ENCODE measurements around the gene FCRLA.
"Not testable (repeated sequence)": the region's sequence is repeated elsewhere in the genome, so short reads cannot be mapped to it uniquely, and the experiment has no call there.

The FCRLA gene

DNA sequence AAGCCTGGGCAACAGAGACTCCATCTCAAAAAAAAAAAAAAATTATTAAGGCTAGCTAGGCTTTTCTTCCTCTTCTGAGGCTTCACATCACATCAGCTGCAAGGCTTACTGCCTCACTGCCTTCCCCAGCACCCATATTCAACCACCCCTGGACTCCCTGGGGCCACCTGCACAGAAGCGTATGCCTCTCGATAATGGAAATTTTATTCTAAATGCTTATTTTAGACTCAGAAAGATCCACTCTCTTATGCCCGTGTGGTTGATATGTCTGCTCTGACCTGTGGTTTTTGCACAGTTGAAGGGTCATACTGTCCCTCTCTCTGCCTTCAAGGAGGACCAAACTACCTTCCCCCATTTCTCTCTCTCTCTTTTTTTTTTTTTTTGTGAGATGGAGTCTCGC, 1.5 kb upstream of the FCRLA start:
- DNase-seq (ENCODE audit: low read depth in 2 of 2): no peak

DNA sequence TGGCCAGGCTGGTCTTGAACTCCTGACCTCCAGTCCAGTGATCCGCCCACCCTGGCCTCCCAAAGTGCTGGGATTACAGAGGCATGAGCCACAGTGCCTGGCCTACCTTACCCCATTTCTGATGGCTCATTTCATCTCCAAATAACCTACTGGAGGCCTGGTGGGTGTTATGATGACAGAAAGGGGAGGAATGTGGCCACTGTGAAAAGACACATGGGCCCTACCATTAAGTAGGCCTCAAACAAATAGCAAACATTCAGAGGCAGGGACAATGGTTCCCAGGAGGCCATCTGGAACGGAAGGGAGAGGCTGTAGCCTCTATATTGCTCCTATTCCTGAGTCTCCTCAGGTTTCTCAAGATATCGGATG, 932 bp upstream of the FCRLA start:
- DNase-seq (ENCODE audit: low read depth in 2 of 2): no peak

DNA sequence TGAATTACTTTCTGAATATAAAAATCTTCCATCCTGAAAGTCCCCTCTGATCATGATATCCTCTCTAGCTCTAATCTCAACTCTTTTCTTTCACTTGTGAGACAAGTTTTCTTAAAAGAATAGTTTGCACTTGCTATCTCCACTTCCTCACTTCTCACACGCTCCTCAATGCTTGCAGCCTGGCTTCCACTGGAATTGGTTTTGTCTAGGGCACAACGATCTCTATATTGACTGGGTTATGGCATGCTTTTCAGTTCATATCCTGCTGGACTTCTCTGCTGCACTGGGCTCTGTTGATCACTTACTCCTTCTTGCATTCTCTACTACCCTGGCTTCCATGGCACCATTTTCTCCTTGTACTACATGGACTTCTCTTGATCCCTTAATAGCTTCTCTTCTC, 474 bp downstream of the FCRLA start:
- DNase-seq (ENCODE audit: low read depth in 2 of 2): no peak

DNA sequence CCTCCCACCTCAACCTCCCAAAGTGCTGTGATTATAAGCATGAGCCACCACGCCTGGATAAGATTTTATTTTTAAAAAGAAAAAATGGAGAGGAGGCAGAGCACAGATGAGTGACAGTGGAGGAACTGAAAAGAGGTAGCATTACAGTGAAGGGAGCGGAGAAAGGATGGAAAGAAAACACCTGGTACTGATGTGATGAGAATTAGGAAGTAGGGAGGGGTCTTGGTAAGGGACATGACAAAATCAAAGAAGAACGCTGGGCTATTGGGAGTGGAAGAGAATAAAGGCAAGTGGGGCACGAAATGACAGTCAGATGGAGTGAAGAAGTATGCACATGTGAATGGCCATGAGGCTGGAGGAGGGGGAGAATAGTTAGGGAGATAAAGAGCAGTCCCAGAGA, 2.3 kb downstream of the FCRLA start:
- no peak for DNase-seq (ENCODE audit: low read depth in 2 of 2)

DNA sequence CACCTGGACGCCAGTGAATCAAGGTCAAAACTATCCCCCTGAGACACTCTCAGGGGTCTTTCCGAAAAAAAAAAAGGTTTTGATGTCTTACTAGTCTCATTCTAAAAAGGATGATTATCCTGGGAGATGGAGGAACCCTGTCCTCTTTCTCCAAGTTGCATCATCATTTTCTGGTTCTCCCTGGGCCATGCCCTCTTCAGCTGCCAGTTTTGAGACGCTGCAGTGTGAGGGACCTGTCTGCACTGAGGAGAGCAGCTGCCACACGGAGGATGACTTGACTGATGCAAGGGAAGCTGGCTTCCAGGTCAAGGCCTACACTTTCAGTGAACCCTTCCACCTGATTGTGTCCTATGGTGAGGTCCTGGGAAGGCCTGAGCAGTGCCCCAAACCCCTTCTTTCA, 3.5 kb downstream of the FCRLA start:
- no peak for DNase-seq (ENCODE audit: low read depth in 2 of 2)

DNA sequence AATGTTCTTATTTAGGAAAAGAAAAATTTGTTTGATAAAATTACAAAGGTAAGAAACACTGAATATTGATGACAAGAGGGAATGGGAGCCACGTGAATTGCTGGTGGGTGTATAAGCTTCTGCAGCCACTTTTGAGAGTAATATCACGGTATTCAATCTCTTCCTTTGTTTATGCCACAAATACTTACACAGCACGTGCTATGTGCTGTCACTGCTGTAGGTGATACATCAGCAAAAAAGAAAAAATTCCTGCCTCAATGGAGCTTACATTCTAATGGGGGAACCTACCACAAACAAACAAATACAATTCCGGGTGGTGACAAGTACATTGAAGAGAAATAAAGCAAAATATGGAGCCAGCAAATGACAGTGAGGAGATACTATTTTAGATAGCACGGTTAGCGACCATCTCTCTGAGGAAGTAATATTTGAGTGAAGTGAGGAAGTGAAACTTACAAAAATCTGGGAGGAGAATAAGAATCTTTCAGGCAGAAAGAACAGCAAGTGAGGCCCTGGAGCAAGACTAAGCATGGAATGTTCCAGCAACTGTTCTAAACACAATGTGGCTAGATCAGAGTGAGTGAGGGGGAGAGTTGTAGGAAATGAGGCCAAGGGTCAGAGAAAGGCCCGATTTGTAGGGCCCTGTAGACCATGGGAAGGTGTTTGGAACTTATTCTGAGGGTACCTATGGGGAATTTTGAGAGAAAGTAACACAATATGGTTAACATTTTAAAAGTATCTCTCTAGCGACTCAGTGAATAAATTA, 11.7 kb downstream of the FCRLA start:
- no peak for DNase-seq (ENCODE audit: low read depth in 2 of 2)

DNA sequence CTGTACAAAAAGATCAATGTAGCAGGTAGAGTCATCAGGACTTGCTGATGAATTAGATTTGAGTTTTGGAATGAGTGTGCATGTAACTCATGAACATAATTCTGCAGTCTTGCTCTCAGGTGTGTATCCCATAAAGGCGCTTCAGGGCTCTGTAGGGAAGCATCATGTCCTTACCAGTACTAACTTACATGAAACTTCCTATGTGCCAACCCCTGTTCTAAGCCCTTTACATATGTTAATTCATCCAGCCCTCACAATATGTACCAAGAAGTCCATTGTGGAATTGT, 12.2 kb downstream of the FCRLA start:
- DNase-seq (ENCODE audit: low read depth in 2 of 2): no peak

DNA sequence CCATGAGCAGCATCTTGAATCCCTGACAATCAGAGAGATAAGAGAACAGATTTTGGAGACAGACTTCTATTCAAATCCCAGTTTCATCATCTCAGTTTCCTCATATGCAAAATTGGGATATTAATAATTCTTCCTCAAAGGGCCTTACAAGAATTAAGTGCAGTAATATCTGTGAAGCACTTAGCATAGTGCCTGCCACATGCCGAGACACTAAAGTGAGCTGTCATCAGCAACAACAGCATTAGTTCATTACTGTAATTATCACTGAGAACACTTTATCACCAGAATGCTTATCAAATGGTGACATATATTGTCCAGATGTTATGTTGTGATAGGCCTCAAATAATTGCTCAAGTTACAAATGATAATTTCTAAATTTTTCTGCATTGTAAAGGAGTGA, 13.4 kb downstream of the FCRLA start:
- no peak for DNase-seq (ENCODE audit: low read depth in 2 of 2)

DNA sequence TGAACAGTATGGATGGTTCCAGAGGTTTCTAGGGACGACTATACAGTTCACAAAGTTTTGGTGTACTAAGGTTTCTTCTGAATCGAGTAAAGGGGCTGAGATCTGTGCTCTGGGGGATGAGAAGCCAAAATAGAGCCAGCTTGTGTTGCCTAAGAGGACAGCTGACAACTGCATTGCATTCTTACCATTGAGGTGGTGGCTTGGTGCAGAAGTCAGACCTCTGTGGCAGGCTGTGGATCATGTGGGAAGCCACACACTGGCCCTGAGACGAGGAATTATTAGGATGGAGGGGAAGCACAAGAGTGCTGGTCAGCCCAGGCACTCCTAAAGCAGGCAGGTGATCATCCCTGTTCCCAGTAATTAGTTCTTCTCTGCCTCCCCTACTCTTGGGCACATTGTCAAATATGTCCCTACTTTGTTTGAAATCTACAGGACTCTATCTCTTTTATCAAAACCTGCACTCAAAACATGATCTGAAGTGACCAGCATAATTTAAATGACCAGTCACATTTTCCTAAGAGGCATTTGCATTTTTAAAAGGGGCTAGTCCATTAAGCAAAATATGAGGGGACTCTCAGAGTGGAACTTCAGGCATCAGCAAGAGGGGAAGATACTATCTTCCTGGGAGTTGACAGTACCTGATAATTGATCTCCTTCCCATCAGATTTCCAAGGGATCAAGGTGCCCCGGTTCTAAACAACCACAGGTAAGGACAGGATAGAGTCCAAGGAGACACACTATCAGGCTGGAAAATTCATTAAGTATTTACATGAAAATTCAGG, 14.1 kb downstream of the FCRLA start, which contains the start of gene FCRLB:
Gene FCRLB (plus strand): TSS at position 589 of the 782 bp plus-strand sequence. CDS start 1,129 bp downstream, outside the sequence.
- DNase-seq (ENCODE audit: low read depth in 2 of 2): no peak

DNA sequence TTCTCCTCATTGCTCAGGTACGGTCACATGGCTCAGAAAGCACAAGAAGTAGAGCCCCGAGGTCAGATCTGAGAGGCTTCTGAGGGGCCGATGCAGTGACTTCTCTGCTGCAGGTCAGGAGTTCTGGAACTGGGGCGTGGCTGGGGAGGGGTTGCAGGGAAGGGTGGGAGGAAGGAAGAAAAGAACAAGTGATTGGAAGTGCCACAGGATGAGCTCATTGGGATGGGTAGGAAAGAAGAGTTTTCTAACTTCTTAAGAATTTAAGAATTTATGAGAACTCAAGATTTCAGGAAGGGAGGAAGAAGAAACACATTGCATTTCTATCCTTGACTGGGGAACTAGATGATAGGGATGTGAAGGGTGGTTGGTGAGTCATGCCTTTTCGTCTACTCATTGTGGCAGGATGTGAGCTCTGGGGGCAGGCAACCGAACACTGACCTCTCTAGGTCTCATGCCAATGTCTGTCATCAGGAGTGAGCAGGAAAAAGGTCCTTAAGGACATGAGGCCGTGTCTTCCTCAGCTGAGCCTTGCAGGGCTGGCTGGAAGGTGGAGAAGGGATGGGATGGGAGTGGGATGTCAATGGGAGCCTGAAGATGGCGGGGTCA, 14.8 kb downstream of the FCRLA start:
- no peak for DNase-seq (ENCODE audit: low read depth in 2 of 2)

DNA sequence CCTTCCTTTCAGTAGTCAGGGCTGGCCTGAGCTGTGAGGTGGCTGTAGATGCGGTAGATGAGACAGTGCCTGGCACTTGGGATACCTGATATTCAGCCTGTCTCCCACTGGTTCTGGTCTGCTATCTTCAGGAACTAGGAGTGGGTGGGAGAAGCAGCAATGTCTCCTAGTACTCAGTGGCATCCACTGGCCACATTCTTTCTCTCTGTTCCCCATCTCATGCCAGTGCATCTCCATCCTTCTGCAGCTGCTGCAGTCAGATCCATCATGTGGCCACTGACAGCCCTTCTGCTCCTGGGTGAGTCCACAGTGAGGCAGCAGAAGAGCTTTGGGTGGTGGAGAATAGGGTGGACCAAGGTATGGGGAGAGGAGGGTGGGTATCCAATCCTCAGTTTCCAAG, 15.4 kb downstream of the FCRLA start:
- DNase-seq (ENCODE audit: low read depth in 2 of 2): no peak

DNA sequence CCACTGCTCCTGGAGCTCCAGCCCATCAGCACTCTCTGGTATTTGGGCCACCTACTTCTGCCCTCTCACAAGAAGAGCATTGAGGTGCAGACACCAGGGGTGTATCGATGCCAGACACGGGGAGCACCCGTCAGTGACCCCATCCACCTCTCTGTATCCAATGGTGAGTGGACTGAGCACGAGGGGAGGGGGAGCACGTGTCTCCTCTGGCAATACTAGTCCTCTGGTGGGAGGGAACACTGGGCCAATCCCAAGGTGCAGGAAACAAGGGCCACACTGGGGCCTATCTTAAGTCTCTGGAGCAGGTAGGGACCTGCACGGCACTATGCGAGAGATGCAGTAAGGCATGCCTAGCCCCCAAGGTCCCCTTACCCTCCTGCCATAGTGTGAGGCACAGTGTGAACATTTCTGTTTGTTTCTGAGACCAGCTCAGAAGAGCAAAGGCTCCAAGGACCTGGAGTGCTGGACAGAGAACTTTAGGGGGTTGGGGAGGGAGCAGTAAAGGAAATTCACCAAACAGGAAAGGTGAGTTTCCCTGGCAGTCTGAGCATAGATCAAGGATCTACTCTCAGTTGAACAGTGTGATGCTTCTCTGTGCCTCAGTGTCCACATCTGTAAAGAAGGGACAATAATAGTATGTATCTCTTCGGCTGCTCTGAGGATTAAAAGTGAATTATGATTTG, 16.6 kb downstream of the FCRLA start:
- DNase-seq (ENCODE audit: low read depth in 2 of 2): no peak

DNA sequence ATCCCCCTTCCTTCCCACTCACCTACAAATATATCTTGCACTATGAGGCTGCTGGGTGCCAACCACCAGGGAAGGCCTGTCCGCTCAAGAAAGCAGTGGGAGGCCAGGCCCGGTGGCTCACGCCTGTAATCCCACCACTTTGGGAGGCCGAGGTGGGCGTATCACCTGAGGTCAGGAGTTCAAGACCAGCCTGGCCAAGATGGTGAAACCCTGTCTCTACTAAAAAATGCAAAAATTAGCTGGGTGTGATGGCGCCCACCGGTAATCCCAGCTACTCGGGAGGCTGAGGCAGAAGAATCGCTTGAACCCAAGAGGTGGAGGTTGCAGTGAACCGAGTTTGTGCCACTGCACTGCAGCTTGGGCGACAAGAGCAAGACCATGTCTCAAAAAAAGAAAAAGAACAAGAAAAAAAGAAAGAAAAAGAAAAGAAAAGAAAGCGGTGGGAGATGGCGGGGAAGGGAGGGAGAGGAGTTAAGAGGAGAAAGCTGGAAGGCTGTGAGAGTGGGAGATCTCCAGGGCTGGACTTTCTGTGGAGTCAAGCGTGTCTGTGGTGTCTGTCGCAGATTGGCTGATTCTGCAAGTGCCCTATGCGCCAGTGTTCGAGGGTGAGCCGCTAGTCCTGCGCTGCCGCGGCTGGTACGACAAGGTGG, 18.4 kb downstream of the FCRLA start:
- DNase-seq (ENCODE audit: low read depth in 2 of 2): not testable (repeated sequence)

DNA sequence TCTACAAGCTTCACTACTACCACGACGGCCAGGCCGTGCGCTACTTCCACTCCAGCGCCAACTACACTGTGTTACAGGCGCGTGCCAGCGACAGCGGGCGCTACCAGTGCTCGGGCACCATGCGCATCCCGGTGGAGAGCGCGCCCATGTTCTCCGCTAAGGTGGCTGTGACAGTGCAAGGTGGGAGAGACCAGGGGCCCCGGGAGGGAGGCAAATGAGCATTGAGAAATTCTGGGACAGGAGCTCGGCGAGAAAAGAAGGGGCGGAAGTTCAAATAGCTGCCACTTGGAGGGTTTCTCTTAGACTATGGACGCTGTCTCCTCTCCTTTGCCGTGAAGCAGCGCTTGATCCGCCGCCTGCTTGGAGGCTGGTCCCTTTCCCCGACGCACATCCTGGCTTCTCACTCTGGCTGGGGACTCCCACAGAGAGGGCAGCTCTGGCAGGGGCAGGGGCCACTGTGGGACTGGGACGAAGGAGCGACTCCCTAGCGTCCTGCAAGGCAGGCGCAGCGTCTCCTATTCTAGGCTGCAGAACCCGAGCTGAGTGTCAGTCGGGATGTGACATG, 19.0 kb downstream of the FCRLA start:
- peak in 1 of 2 donors; percentile 25 for DNase-seq (ENCODE audit: low read depth in 2 of 2)

DNA sequence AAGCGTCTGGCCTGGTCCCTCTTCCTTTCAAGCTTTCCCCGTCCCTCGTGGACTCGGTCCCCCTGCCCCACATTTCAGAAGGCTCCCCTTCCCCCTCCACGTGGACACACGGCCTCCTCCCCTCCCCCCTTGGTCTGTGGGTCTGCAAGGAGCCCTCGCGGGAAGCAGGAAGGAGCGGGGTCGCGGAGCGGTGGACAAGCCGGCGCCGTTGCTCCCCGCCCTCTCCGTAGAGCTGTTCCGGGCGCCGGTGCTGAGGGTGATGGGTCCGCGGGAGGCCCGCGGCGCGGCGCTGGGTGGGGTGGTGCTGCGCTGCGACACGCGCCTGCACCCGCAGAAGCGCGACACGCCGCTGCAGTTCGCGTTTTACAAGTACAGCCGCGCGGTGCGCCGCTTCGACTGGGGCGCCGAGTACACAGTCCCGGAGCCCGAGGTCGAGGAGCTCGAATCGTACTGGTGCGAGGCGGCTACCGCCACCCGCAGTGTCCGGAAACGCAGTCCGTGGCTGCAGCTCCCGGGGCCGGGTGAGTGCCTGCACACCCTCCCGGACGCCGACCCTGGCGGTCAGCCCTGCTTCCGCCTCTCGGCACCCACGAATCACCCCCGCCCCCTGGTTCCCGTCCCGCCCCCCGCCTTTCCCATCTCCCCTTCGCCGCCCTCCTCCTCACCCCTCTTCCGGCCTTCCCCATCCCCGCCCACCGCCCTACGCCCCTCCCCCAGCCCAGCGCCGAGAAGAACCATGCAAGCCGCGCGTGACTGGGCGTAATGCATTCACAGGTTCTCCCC, 19.6 kb downstream of the FCRLA start:
- peak; percentile 50 to 72 for DNase-seq (ENCODE audit: low read depth in 2 of 2)

DNA sequence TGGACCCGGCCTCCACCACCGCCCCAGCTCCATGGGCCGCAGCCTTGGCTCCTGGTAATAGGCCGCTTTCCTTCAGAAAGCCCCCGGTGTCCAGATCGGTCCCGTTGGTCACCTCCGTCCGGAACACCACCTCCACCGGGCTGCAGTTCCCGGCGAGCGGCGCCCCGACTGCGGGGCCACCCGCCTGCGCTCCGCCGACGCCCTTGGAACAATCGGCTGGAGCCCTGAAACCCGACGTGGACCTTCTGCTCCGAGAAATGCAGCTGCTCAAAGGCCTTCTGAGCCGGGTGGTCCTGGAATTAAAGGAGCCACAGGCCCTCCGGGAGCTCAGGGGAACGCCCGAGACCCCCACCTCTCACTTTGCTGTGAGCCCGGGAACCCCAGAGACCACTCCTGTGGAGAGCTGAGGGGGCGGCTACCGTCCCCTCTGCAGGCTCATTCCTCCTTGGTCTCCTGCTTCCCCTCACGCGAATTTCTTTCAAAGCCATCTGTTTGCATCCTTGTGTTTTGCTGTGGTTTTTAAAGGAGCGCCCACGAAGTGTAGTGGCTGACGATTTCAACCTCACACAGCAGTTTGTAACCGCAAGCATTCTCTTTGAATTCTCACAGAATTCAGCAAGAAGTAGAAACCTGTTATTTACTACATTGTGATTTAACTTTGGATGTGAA, 20.4 kb downstream of the FCRLA start:
- DNase-seq (ENCODE audit: low read depth in 2 of 2): peak in 1 of 2 donors; percentile 15

DNA sequence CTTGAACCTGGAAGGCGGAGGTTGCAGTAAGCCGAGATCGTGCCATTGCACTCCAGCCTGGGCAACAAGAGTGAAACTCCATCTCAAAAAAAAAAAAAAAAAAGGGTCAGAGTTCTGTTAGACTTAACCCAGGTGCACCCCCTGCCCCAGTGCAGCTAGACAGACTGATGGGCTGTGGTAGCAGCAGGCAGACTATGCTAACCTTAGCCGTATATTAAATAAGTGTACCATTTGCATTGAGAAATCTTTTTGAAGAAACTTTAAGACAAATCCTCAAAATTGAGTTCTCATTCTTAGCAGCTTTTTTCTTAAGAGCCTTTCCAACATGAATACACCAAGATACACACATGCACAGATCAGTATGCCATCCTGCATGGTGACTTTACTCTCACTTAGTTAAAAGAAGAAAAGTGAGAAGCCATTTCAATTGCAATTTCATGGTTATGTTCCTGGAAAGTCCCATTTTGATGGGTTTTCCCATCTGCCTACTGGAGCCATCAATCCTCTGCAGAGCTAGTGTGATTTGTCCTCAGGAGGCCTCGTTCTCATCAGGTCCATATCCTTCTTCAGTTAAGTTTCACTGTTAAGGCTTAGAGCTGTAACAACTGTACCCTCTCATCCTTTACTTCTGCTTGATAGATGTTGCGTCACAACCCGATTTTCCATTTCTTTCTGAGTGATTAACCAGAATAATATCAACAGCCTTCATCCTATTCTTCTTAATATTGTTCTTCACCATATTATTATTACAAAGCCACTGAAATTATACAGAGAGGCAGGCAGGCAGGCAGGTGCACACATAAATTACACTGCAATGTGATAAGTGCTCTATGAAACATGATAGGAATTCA, 21.6 kb downstream of the FCRLA start:
- DNase-seq (ENCODE audit: low read depth in 2 of 2): no peak

DNA sequence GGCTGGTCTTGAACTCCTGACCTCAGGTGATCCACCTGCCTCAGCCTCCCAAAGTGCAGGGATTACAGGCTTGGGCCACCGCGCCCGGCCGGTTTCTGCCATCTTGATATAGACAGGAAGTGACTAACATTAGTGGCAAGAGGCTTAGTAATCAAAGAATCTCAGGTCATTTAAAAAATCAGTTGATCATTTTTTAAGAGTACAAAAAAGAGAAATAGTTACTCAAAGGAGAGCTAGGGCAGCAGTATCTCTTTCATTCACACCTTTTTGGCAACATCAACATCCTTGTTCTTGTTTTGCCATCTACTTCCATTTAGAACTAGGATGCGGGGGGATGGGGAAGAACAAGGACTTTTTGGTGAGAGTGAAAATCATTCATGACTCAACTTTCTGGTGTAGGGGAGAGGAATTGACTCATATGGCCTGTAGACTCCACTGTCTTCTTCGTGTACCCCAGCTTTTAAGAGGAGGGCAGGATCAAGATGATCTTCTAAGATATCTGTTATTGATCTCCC, 23.1 kb downstream of the FCRLA start:
- DNase-seq (ENCODE audit: low read depth in 2 of 2): peak in 1 of 2 donors; percentile 24

DNA sequence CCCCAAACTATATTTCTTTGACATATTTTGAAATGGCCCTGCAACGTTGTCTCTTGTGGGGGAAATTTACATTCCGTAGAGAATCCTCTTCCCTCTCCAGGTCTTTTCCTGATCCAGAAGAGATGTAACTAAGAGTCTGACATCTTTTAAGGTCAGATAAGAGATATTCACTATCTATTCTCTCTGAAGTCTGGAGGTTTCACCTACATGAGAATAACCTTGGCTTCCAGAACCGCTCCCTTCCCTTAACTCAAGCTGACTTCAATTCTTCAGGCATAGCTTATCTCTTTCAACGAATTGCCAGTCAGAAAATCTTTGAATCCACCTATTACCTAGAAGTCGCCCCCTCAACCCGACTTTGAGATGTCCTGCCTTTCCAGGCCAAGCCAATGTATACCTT, 24.2 kb downstream of the FCRLA start:
- DNase-seq (ENCODE audit: low read depth in 2 of 2): no peak

Data from stimulated activated CD8-positive, alpha-beta memory T cell treated with anti-CD3 and anti-CD28 coated beads, Interleukin-7, amount 100 ng/mL, for 4 hours (primary cell).